Mesothelial cell of epicardium (in vitro differentiated cells): ENCODE results near the gene ZNF106. TPM values are rescaled to one million over a fixed set of nuclear protein-coding genes. Genes with fewer than 3 reads are reported as not detected.

Experiments
- DNase-seq, 2 experiments: peaks; one replicate each; pipeline ENCODE4 v3.0.0; 2021; ENCODE audit warnings: low spot score in 2 of 2; ENCODE audit not compliant: unreplicated experiment in 2 of 2
- H3K27ac Mint-ChIP-seq: 2 replicates; pipeline ENCODE4 v1.8.0; 2021; ENCODE audit warnings: mixed read lengths
- H3K27me3 Mint-ChIP-seq: 2 replicates; pipeline ENCODE4 v1.8.0; 2021; ENCODE audit warnings: low read depth, mixed read lengths
- H3K36me3 Mint-ChIP-seq: 2 replicates; pipeline ENCODE4 v1.8.0; 2021; ENCODE audit warnings: mixed read lengths
- H3K4me1 Mint-ChIP-seq: 2 replicates; pipeline ENCODE4 v1.8.0; 2021; ENCODE audit warnings: mixed read lengths
- H3K4me3 Mint-ChIP-seq: 2 replicates; pipeline ENCODE4 v1.8.0; 2021; ENCODE audit warnings: mild to moderate bottlenecking, moderate library complexity, mixed read lengths
- H3K9me3 Mint-ChIP-seq: 2 replicates; pipeline ENCODE4 v1.8.0; 2021; ENCODE audit warnings: mixed read lengths
- total RNA-seq: library from RNA; stranded (reverse); gene quantifications from 3 replicates; pipeline ENCODE4 v1.2.1, GENCODE V29; 2021
- TF ChIP-seq, protein P1 (sequence below): fragments of 200-600 bp; sonication (generic); IDR thresholded peaks from one replicate; pipeline ENCODE4 v1.5.0; 2021; ENCODE audit warnings: antibody characterized with exemption; ENCODE audit not compliant: unreplicated experiment

ZNF106 gene
- total RNA-seq, 1 donor from 2014 or later, result 52.9 TPM

- no peak for DNase-seq
- Mint-ChIP-seq H3K4me3 (no peak overlapping the region), H3K36me3 (peaks cover 30% of the 10 kb centered on the region), H3K27me3 (no peaks in the 10 kb centered on the region), H3K4me1 (no peaks in the 10 kb centered on the region), H3K9me3 (no peaks in the 10 kb centered on the region), H3K27ac (no peak overlapping the region)
- TF ChIP-seq, protein P1, sequence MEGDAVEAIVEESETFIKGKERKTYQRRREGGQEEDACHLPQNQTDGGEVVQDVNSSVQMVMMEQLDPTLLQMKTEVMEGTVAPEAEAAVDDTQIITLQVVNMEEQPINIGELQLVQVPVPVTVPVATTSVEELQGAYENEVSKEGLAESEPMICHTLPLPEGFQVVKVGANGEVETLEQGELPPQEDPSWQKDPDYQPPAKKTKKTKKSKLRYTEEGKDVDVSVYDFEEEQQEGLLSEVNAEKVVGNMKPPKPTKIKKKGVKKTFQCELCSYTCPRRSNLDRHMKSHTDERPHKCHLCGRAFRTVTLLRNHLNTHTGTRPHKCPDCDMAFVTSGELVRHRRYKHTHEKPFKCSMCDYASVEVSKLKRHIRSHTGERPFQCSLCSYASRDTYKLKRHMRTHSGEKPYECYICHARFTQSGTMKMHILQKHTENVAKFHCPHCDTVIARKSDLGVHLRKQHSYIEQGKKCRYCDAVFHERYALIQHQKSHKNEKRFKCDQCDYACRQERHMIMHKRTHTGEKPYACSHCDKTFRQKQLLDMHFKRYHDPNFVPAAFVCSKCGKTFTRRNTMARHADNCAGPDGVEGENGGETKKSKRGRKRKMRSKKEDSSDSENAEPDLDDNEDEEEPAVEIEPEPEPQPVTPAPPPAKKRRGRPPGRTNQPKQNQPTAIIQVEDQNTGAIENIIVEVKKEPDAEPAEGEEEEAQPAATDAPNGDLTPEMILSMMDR, result no peak
Observed at GRCh38 chr15:42411884-42412283, 79.1 kb downstream of the ZNF106 start.

DNA sequence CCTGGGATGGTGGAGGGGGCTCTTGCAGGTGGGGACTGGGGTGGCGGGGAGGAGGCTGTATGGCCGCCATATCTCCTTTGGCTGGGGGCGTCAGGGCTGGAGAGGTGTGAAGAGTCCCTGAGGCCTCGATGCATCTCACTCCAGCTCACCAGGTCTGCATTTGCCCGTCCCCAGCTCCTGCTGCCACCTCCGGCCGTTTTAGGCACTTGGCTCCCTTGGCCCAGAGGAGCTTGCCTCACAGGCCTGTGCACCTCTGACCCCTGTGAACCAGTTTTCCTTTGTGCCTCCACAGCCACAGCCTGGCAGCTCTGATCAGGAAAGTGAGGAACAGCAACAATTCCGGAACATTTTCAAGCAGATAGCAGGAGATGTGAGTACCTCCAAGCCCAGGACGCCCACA lies 81.9 kb downstream of the ZNF106 start:
- peaks cover 17% of the 10 kb centered on the region for H3K36me3 Mint-ChIP-seq
- H3K27ac Mint-ChIP-seq, result no peak overlapping the region
- H3K9me3 Mint-ChIP-seq, result no peaks in the 10 kb centered on the region
- DNase-seq, result no peak
- H3K4me1 Mint-ChIP-seq, result peaks cover 4% of the 10 kb centered on the region
- no peaks in the 10 kb centered on the region for H3K27me3 Mint-ChIP-seq
- TF ChIP-seq, protein P1, result no peak
- no peak overlapping the region for H3K4me3 Mint-ChIP-seq

DNA sequence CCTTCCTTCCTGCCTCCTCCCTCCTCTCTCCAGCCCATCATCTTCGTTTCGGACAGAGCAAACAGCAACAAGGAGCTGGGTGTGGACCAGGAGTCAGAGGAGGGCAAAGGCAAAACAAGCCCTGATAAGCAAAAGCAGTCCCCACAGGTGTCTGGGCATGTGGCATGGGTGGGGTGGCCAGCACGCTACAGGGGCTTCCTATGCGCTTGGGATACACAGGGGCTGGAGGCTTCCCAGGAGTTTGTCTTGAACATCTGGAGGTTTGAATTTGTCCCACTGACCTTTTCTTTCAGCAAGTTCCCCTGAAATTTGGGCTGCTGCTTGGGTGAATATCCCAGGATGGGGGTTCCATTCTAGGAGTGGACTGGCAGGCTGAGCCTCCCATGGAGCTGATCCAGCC lies 82.8 kb downstream of the ZNF106 start:
- no peak overlapping the region for H3K4me3 Mint-ChIP-seq
- H3K27ac Mint-ChIP-seq, result no peak overlapping the region
- H3K9me3 Mint-ChIP-seq, result no peaks in the 10 kb centered on the region
- peaks cover 17% of the 10 kb centered on the region for H3K36me3 Mint-ChIP-seq
- DNase-seq, result no peak
- H3K27me3 Mint-ChIP-seq, result no peaks in the 10 kb centered on the region
- TF ChIP-seq, protein P1, result no peak
- peaks cover 4% of the 10 kb centered on the region for H3K4me1 Mint-ChIP-seq

DNA sequence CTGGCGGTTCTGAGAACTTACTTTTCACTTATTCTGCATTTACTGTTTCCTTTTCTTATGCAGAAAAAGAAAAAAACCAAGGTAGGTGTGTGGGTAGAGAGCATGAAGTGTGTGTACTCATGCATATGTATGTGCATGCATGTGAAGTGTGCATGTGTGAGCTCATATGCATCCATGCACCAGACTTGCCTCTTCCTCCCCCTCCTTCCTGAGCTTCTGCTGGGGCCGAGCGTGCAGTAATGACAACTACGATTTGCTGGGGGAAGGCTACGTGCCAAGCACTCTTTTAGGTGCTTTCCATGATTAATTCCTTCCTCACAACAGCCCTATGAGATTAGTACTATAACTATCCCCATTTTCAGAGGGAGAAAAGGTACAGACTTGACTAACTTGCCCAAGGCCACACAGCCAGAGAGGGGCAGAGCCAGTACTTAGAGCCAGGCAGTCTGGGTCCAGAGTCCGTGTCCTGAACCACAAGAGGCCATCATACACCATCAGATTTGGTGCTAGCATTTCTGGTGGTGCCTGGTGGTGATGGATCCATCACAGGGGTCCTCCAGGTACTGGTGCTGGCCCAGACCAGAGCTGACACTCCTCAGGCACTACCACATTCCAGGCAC lies 85.0 kb downstream of the ZNF106 start:
- H3K27ac Mint-ChIP-seq, result no peak overlapping the region
- DNase-seq, result no peak
- H3K9me3 Mint-ChIP-seq, result no peaks in the 10 kb centered on the region
- H3K4me3 Mint-ChIP-seq, result no peak overlapping the region
- TF ChIP-seq, protein P1, result no peak
- H3K27me3 Mint-ChIP-seq, result no peaks in the 10 kb centered on the region
- H3K4me1 Mint-ChIP-seq, result peaks cover 4% of the 10 kb centered on the region
- H3K36me3 Mint-ChIP-seq, result peaks cover 7% of the 10 kb centered on the region

GRCh38 chr15:42404461-42405235 lies 86.3 kb downstream of the ZNF106 start:
- TF ChIP-seq, protein P1, result no peak
- peaks cover 4% of the 10 kb centered on the region for H3K36me3 Mint-ChIP-seq
- H3K27ac Mint-ChIP-seq, result no peak overlapping the region
- no peaks in the 10 kb centered on the region for H3K27me3 Mint-ChIP-seq
- H3K4me3 Mint-ChIP-seq, result no peak overlapping the region
- H3K4me1 Mint-ChIP-seq, result peaks cover 4% of the 10 kb centered on the region
- H3K9me3 Mint-ChIP-seq, result no peaks in the 10 kb centered on the region
- DNase-seq, result no peak
